ENCODE data around the gene C13orf42.

The C13orf42 gene

DNA sequence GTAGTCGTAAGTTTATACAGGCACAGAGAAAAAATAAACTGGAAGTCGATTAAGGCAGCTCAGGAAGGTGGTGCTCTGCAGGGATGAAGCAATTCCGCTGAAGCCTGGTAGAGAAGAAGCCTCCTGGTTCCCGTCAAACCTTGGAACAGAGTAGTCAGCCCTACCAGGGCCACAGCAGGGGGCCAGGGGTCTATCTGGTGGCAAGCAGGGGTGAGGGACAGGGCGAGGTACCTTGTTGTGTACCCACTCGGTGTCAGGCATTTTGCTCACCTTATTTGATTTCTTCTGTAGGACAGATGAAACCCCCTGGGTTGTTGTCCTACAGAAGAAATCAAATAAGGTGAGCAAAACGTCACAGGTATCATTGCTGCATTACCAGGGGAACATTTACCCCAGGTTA, 70.6 kb downstream of the C13orf42 start:
- H3K27ac ChIP-seq (ENCODE audit: low read depth, low read length), result no peak overlapping the region
- H3K9ac ChIP-seq (ENCODE audit: low read length in 5 of 5), result no peak overlapping the region
- no peak overlapping the region for H3K4me3 ChIP-seq (ENCODE audit: low read depth in 1 of 5, low read length in 5 of 5)
- H3K27me3 ChIP-seq (ENCODE audit: control insufficient read depth in 5 of 5, insufficient read depth in 4 of 5, low read length in 5 of 5), result peaks cover 0 to 2% (median 0%) of the 10 kb centered on the region in 5 donors
- H3K4me1 ChIP-seq (ENCODE audit: control insufficient read depth in 5 of 5, insufficient read depth in 5 of 5, low read length in 5 of 5), result peaks cover 0 to 9% (median 0%) of the 10 kb centered on the region in 5 donors
- no peaks in the 10 kb centered on the region for H3K36me3 ChIP-seq (ENCODE audit: control insufficient read depth in 5 of 5, insufficient read depth in 5 of 5, low read length in 5 of 5)
- no peaks in the 10 kb centered on the region for H3K9me3 ChIP-seq (ENCODE audit: control insufficient read depth in 5 of 5, low read length in 5 of 5)

DNA sequence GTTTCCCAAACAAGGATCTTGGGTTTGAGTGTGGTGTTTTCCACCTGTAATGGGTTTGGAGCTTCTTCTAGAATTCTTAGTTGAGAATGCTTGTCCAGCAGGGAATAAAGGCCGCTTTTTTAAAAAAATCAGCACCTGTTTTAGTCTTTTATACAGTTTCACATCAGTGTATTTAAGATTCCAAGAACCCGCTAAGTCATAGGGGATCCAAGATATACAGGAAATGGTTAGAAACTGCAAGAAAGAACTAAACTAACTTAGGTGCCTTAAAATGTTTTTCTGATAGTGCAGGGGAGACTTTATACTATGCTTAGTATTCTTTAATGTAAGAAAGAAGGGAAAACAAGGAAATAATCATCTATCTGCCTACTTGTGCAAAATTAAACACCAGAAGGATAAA, 74.7 kb downstream of the C13orf42 start:
- H3K27me3 ChIP-seq (ENCODE audit: control insufficient read depth in 5 of 5, insufficient read depth in 4 of 5, low read length in 5 of 5), result peaks cover 0 to 2% (median 0%) of the 10 kb centered on the region in 5 donors
- no peak overlapping the region for H3K27ac ChIP-seq (ENCODE audit: low read depth, low read length)
- no peaks in the 10 kb centered on the region for H3K9me3 ChIP-seq (ENCODE audit: control insufficient read depth in 5 of 5, low read length in 5 of 5)
- H3K4me3 ChIP-seq (ENCODE audit: low read depth in 1 of 5, low read length in 5 of 5), result no peak overlapping the region
- peaks cover 0 to 18% (median 3%) of the 10 kb centered on the region in 5 donors for H3K4me1 ChIP-seq (ENCODE audit: control insufficient read depth in 5 of 5, insufficient read depth in 5 of 5, low read length in 5 of 5)
- H3K36me3 ChIP-seq (ENCODE audit: control insufficient read depth in 5 of 5, insufficient read depth in 5 of 5, low read length in 5 of 5), result no peaks in the 10 kb centered on the region
- no peak overlapping the region for H3K9ac ChIP-seq (ENCODE audit: low read length in 5 of 5)

- Histone ChIP-seq H3K27ac (ENCODE audit: low read depth, low read length) (no peak overlapping the region), H3K9me3 (ENCODE audit: control insufficient read depth in 5 of 5, low read length in 5 of 5) (no peaks in the 10 kb centered on the region), H3K4me1 (ENCODE audit: control insufficient read depth in 5 of 5, insufficient read depth in 5 of 5, low read length in 5 of 5) (peaks cover 0 to 18% (median 3%) of the 10 kb centered on the region in 5 donors), H3K27me3 (ENCODE audit: control insufficient read depth in 5 of 5, insufficient read depth in 4 of 5, low read length in 5 of 5) (peaks cover 0 to 2% (median 0%) of the 10 kb centered on the region in 5 donors), H3K9ac (ENCODE audit: low read length in 5 of 5) (no peak overlapping the region), H3K4me3 (ENCODE audit: low read depth in 1 of 5, low read length in 5 of 5) (no peak overlapping the region), H3K36me3 (ENCODE audit: control insufficient read depth in 5 of 5, insufficient read depth in 5 of 5, low read length in 5 of 5) (no peaks in the 10 kb centered on the region)
These were observed 75.1 kb downstream of the C13orf42 start for GRCh38 chr13:51035978-51036377.

GRCh38 chr13:51035469-51035868, 75.6 kb downstream of the C13orf42 start:
- peaks cover 0 to 18% (median 3%) of the 10 kb centered on the region in 5 donors for H3K4me1 ChIP-seq (ENCODE audit: control insufficient read depth in 5 of 5, insufficient read depth in 5 of 5, low read length in 5 of 5)
- no peaks in the 10 kb centered on the region for H3K9me3 ChIP-seq (ENCODE audit: control insufficient read depth in 5 of 5, low read length in 5 of 5)
- H3K36me3 ChIP-seq (ENCODE audit: control insufficient read depth in 5 of 5, insufficient read depth in 5 of 5, low read length in 5 of 5), result no peaks in the 10 kb centered on the region
- no peak overlapping the region for H3K4me3 ChIP-seq (ENCODE audit: low read depth in 1 of 5, low read length in 5 of 5)
- H3K27me3 ChIP-seq (ENCODE audit: control insufficient read depth in 5 of 5, insufficient read depth in 4 of 5, low read length in 5 of 5), result no peaks in the 10 kb centered on the region
- H3K9ac ChIP-seq (ENCODE audit: low read length in 5 of 5), result no peak overlapping the region
- no peak overlapping the region for H3K27ac ChIP-seq (ENCODE audit: low read depth, low read length)

- Histone ChIP-seq H3K4me1 (ENCODE audit: control insufficient read depth in 5 of 5, insufficient read depth in 5 of 5, low read length in 5 of 5) (peaks cover 0 to 18% (median 3%) of the 10 kb centered on the region in 5 donors), H3K9ac (ENCODE audit: low read length in 5 of 5) (no peak overlapping the region), H3K4me3 (ENCODE audit: low read depth in 1 of 5, low read length in 5 of 5) (no peak overlapping the region), H3K27ac (ENCODE audit: low read depth, low read length) (no peak overlapping the region), H3K36me3 (ENCODE audit: control insufficient read depth in 5 of 5, insufficient read depth in 5 of 5, low read length in 5 of 5) (no peaks in the 10 kb centered on the region), H3K9me3 (ENCODE audit: control insufficient read depth in 5 of 5, low read length in 5 of 5) (no peaks in the 10 kb centered on the region), H3K27me3 (ENCODE audit: control insufficient read depth in 5 of 5, insufficient read depth in 4 of 5, low read length in 5 of 5) (no peaks in the 10 kb centered on the region)
These were observed 76.2 kb downstream of the C13orf42 start for GRCh38 chr13:51034906-51035305.

DNA sequence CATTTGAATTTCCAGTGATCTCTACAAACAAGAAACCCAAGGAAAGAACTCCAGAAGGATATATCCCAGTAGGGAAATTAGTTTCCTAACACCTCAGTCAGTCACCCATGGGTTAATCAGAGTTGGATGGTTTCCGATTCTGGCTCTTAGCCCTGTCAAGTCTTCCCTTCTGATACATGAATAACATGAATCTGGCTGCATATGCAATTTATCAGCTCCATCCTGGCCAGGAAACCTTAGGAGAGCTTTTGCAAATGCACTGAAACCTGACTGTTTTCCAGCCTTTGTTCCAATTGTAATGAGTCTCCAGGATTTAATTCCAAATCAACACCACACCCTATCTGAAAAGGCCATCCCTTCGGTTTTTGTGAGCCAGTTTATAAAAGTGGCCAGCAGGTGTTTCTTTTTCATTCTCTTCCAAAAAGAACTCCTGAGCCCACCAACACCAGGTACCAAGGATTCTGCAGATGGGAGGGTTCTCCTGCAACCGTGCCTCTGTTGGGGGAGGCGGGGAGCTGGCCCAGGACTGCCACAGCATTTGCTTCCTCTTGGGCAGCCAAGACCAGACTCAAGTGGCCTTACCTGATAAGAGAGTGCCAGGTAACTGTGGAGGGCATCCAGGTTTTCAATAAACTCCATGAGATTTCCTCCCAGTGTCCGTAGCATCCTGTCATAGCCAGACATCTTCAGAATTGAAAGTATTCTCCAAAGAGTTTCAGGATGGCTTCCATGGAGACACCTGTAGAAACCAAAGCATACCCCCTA, 77.5 kb downstream of the C13orf42 start:
- H3K4me1 ChIP-seq (ENCODE audit: control insufficient read depth in 5 of 5, insufficient read depth in 5 of 5, low read length in 5 of 5), result peaks cover 0 to 18% (median 3%) of the 10 kb centered on the region in 5 donors
- H3K9me3 ChIP-seq (ENCODE audit: control insufficient read depth in 5 of 5, low read length in 5 of 5), result no peaks in the 10 kb centered on the region
- H3K36me3 ChIP-seq (ENCODE audit: control insufficient read depth in 5 of 5, insufficient read depth in 5 of 5, low read length in 5 of 5), result no peaks in the 10 kb centered on the region
- H3K9ac ChIP-seq (ENCODE audit: low read length in 5 of 5), result no peak overlapping the region
- H3K4me3 ChIP-seq (ENCODE audit: low read depth in 1 of 5, low read length in 5 of 5), result no peak overlapping the region
- H3K27me3 ChIP-seq (ENCODE audit: control insufficient read depth in 5 of 5, insufficient read depth in 4 of 5, low read length in 5 of 5), result no peaks in the 10 kb centered on the region
- no peak overlapping the region for H3K27ac ChIP-seq (ENCODE audit: low read depth, low read length)

- H3K9ac ChIP-seq (ENCODE audit: low read length in 5 of 5), result no peak overlapping the region
- H3K27me3 ChIP-seq (ENCODE audit: control insufficient read depth in 5 of 5, insufficient read depth in 4 of 5, low read length in 5 of 5), result no peaks in the 10 kb centered on the region
- H3K36me3 ChIP-seq (ENCODE audit: control insufficient read depth in 5 of 5, insufficient read depth in 5 of 5, low read length in 5 of 5), result no peaks in the 10 kb centered on the region
- H3K9me3 ChIP-seq (ENCODE audit: control insufficient read depth in 5 of 5, low read length in 5 of 5), result no peaks in the 10 kb centered on the region
- no peak overlapping the region for H3K4me3 ChIP-seq (ENCODE audit: low read depth in 1 of 5, low read length in 5 of 5)
- no peak overlapping the region for H3K27ac ChIP-seq (ENCODE audit: low read depth, low read length)
- peaks cover 0 to 18% (median 3%) of the 10 kb centered on the region in 5 donors for H3K4me1 ChIP-seq (ENCODE audit: control insufficient read depth in 5 of 5, insufficient read depth in 5 of 5, low read length in 5 of 5)
These were observed 78.2 kb downstream of the C13orf42 start for GRCh38 chr13:51032831-51033230.
